Right lobe of liver (tissue), 6 donors: ENCODE results near the gene KSR2. TPM values are rescaled to one million over a fixed set of nuclear protein-coding genes. Genes with fewer than 3 reads are reported as not detected.

ENCODE experiments used
- ATAC-seq, 4 donors: fragments of 200-7000 bp; cut with Tn5 transposase; one replicate each; pipeline ENCODE4 v1.9.1; 2020; ENCODE audit warnings: mild to moderate bottlenecking in 4 of 4, moderate library complexity in 4 of 4
- DNase-seq, 3 donors: peaks; one replicate each; pipeline ENCODE4 v3.0.0-alpha.2; 2020
- H3K27ac ChIP-seq, 3 donors: fragments of 200-600 bp; one replicate each; pipeline ENCODE4 v1.8.0; 2022
- H3K27me3 ChIP-seq, 2 donors: fragments of 200-600 bp; one replicate each; pipeline ENCODE4 v1.8.0; 2022
- H3K36me3 ChIP-seq, 4 donors: fragments of 200-600 bp; sonication (generic) in 1 of 4; one replicate each; pipeline versions ENCODE4 v1.5.1 to v1.8.0; 2017 to 2022; ENCODE audit warnings: control low read depth in 1 of 4
- H3K4me1 ChIP-seq, 4 donors: fragments of 200-600 bp; sonication (generic) in 1 of 4; one replicate each; pipeline versions ENCODE4 v1.5.1 to v1.8.0; 2017 to 2022; ENCODE audit warnings: control low read depth in 1 of 4
- H3K4me3 ChIP-seq, 3 donors: fragments of 200-600 bp; one replicate each; pipeline ENCODE4 v1.8.0; 2022
- H3K9me3 ChIP-seq, 4 donors: fragments of 200-600 bp; sonication (generic) in 1 of 4; one replicate each; pipeline versions ENCODE4 v1.5.1 to v1.8.0; 2017 to 2022; ENCODE audit warnings: control low read depth in 1 of 4
- CTCF ChIP-seq, 4 donors: fragments of 200-600 bp in 3 of 4; fragments of 450-650 bp in 1 of 4; IDR thresholded peaks; one replicate each; pipeline versions ENCODE4 v1.5.1 to v1.8.0; 2016 to 2022; ENCODE audit warnings: antibody characterized with exemption in 4 of 4, mild to moderate bottlenecking in 2 of 4
- POLR2A ChIP-seq: fragments of 450-650 bp; IDR thresholded peaks from one replicate; pipeline ENCODE4 v1.6.1; 2017; ENCODE audit warnings: antibody characterized with exemption, mild to moderate bottlenecking
- WGBS: methylation state at CpG from one replicate; pipeline ENCODE4 v1.1.6; 2018; ENCODE audit warnings: low coverage, low lambda C conversion rate; ENCODE audit not compliant: insufficient coverage; ENCODE audit errors: missing lambda C conversion rate; 5-methylcytosine and 5-hydroxymethylcytosine counted together
- intact Hi-C, 2 donors: fragments of 100-400 bp; cut with DNase I; formaldehyde crosslinking; loops; one replicate each; pipeline versions ENCODE4 v1.11.2 to v1.14.1; 2022
- total RNA-seq, 6 experiments: library from RNA; depleted of rRNA in 2 of 6; stranded (reverse); fragments of >200 nt in 2 of 6; fragmentation: NEBNext Ultra II Directional in 3 of 6; extraction: Animal tissue kit (Norgen Biotek cat#: 25700) in 3 of 6; gene quantifications; one replicate each; pipeline versions ENCODE4 v1.1.0 to v1.2.4, GENCODE V29; 2016 to 2023
- donor health status: DM: no; HTN: yes; CAD: no.
- donor health status: DM: no; HTN: no; CAD: no.
- donor health status: DM: no; HTN: no; CAD: no.
- donor health status: DM: no; HTN: yes; CAD: no.
- donor health status: DM: no; HTN: yes; CAD: no.

The KSR2 gene
- total RNA-seq, 6 experiments from 2014 or later = 0.02 to 0.07 (median 0.02) TPM; not detected in 2

- H3K9me3 ChIP-seq = no peaks in the 10 kb centered on the region
- intact Hi-C loops = no loop called here
- H3K4me3 ChIP-seq = no peak overlapping the region
- TF ChIP-seq POLR2A = no peak
- no peak for TF ChIP-seq CTCF (IDR thresholded peaks at IDR 0.05)
- ATAC-seq = peak in 3 of 4 donors; percentile 46 to 96 (median 77)
- no peaks in the 10 kb centered on the region for H3K36me3 ChIP-seq
- H3K27ac ChIP-seq = no peak overlapping the region
- no peaks in the 10 kb centered on the region for H3K27me3 ChIP-seq
- 44% methylated on average over 5 of the region's 5 CpGs for WGBS
- no peaks in the 10 kb centered on the region for H3K4me1 ChIP-seq
- DNase-seq = peak in 1 of 3 donors; percentile 83
These were observed 481.7 kb downstream of the KSR2 start for GRCh38 chr12:117486840-117487659.

- no peak for TF ChIP-seq POLR2A
- no peak for TF ChIP-seq CTCF (IDR thresholded peaks at IDR 0.05)
These were observed 482.6 kb downstream of the KSR2 start for GRCh38 chr12:117485984-117486839.

GRCh38 chr12:117484901-117485300 lies 483.9 kb downstream of the KSR2 start:
- TF ChIP-seq CTCF (IDR thresholded peaks at IDR 0.05) (no peak), POLR2A (no peak)
- ATAC-seq = no peak
- intact Hi-C loops = no loop called here
- DNase-seq = no peak
- WGBS = 94% methylated on average over 3 of the region's 3 CpGs
- no peaks in the 10 kb centered on the region for H3K36me3 ChIP-seq
- H3K27ac ChIP-seq = no peak overlapping the region
- H3K4me3 ChIP-seq = no peak overlapping the region
- no peaks in the 10 kb centered on the region for H3K4me1 ChIP-seq
- H3K27me3 ChIP-seq = no peaks in the 10 kb centered on the region
- no peaks in the 10 kb centered on the region for H3K9me3 ChIP-seq

More at GRCh38 chr12:117485984-117486839, 482.6 kb downstream of the KSR2 start:
- Histone ChIP-seq H3K27ac (no peak overlapping the region), H3K4me3 (no peak overlapping the region), H3K9me3 (no peaks in the 10 kb centered on the region), H3K27me3 (no peaks in the 10 kb centered on the region), H3K4me1 (no peaks in the 10 kb centered on the region), H3K36me3 (no peaks in the 10 kb centered on the region)
- WGBS = 58% methylated on average over 9 of the region's 10 CpGs
- DNase-seq (no peak), ATAC-seq (peak in 1 of 4 donors; percentile 69)
- intact Hi-C loops = no loop called here

- whole genome bisulfite sequencing = 84% methylated on average over 5 of the region's 5 CpGs
These were observed 485.3 kb downstream of the KSR2 start for GRCh38 chr12:117483501-117483900.

More at GRCh38 chr12:117483501-117483900, 485.3 kb downstream of the KSR2 start:
- H3K27me3 ChIP-seq = no peaks in the 10 kb centered on the region
- no peak for DNase-seq
- no peaks in the 10 kb centered on the region for H3K9me3 ChIP-seq
- ATAC-seq = no peak
- intact Hi-C loops = no loop called here
- no peak overlapping the region for H3K27ac ChIP-seq
- H3K4me1 ChIP-seq = no peaks in the 10 kb centered on the region
- H3K36me3 ChIP-seq = no peaks in the 10 kb centered on the region
- TF ChIP-seq POLR2A (no peak), CTCF (IDR thresholded peaks at IDR 0.05) (no peak)
- H3K4me3 ChIP-seq = no peak overlapping the region
